ENCODE data around the gene CHP1.
"Not testable (repeated sequence)": the region's sequence is repeated elsewhere in the genome, so short reads cannot be mapped to it uniquely, and the experiment has no call there.

Gene CHP1

DNA sequence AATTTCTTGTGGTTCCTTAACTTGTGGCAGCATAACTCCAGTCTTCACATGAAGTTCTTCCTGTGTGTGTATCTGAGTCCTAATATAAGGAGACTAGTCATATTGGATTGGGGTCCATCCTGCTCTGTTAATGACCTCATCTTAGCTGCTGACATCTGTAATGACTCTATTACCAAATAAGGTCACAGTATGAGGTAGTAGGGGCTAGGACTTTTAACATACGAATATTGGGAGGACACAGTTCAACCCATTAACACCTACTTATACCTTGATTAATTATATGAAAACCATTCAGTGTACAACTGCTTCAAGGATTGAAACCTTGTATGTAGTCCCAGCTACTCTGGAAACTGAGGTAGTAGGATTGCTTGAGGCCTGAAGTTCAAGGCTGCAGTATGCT, 57.4 kb downstream of the CHP1 start:
- Histone ChIP-seq H3K4me2 (peak overlapping the region; percentile 89), H3K4me3 (no peak overlapping the region), H3K4me1 (peaks cover 62% of the 10 kb centered on the region), H3K27me3 (no peaks in the 10 kb centered on the region), H3K9me3 (no peaks in the 10 kb centered on the region), H4K20me1 (peaks cover 79% of the 10 kb centered on the region), H3K9ac (no peak overlapping the region), H3K27ac (no peak overlapping the region), H3K36me3 (peaks cover 79% of the 10 kb centered on the region)
- no peak for TF ChIP-seq Cebpa-rat (IDR thresholded peaks at IDR 0.05)

DNA sequence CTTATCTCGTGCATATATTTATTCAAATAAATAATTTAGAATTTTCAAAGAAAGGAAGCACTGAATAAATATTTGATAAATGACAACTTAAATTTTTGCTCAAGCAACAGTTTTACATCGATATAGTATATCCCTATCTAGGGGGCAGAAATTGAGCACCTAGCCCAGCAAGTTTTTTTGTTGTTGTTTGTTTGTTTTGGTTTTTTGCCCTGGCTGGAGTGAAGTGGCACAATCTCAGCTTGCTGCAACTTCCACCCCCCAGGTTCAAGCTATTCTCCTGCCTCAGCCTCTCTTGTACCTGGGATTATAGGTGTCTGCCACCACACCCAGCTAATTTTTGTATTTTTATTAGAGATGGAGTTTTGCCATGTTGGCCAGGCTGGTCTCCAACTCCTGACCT, 58.9 kb downstream of the CHP1 start:
- no peaks in the 10 kb centered on the region for H3K9me3 ChIP-seq
- no peak for TF ChIP-seq Cebpa-rat (IDR thresholded peaks at IDR 0.05)
- no peak overlapping the region for H3K9ac ChIP-seq
- no peak overlapping the region for H3K27ac ChIP-seq
- no peak overlapping the region for H3K4me2 ChIP-seq
- peaks cover 94% of the 10 kb centered on the region for H3K36me3 ChIP-seq
- no peak overlapping the region for H3K4me3 ChIP-seq
- H4K20me1 ChIP-seq, result peaks cover 94% of the 10 kb centered on the region
- peaks cover 61% of the 10 kb centered on the region for H3K4me1 ChIP-seq
- H3K27me3 ChIP-seq, result no peaks in the 10 kb centered on the region

DNA sequence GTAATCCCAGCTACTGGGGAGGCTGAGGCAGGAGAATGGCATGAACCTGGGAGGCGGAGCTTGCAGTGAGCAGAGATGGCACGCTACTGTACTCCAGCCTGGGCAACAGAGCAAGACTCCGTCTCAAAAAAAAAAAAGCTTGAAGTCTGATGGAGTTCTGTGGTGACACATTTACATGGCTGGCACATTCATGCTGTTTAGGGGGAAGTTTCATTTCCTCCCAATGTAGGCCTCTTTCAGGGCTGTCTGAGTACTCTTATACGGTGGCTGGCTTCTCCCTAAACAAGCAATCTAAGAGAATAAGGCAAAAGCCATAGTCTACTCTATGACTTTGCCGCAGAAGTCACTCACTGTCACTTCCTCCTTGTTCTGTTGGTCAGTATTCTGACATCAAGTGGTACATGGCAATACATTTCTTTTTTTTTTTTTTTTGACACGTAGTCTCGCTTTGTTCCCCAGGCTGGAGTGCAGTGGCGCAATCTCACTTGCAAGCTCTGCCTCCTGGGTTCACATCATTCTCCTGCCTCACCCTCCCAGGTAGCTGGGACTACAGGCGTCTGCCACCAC, 60.1 kb downstream of the CHP1 start:
- peaks cover 50% of the 10 kb centered on the region for H3K4me1 ChIP-seq
- no peak overlapping the region for H3K4me2 ChIP-seq
- peaks cover 94% of the 10 kb centered on the region for H4K20me1 ChIP-seq
- H3K27me3 ChIP-seq, result no peaks in the 10 kb centered on the region
- H3K36me3 ChIP-seq, result peaks cover 97% of the 10 kb centered on the region
- H3K9me3 ChIP-seq, result no peaks in the 10 kb centered on the region
- TF ChIP-seq Cebpa-rat (IDR thresholded peaks at IDR 0.05), result no peak
- H3K27ac ChIP-seq, result no peak overlapping the region
- H3K4me3 ChIP-seq, result no peak overlapping the region
- H3K9ac ChIP-seq, result no peak overlapping the region

DNA sequence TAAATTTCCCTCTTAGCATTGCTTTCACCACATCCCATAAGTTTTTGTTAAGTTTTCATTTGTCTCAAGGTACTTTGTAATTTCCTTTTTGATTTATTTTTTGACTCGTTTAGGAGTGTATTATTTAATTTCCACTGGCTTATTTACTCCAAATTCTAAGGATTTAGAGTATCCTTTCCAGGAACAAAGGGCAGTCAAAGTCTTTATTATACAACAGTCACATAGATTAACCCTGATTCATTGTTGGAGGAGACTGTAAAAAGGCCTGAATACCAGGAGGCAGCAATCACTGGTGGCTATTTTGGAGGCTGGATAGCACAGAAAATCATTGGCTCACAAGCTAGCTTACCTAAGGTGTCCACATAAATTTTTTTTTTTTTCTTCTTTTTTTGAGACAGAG, 61.5 kb downstream of the CHP1 start:
- TF ChIP-seq Cebpa-rat (IDR thresholded peaks at IDR 0.05), result no peak
- no peak overlapping the region for H3K4me3 ChIP-seq
- H3K36me3 ChIP-seq, result peaks cover 97% of the 10 kb centered on the region
- peaks cover 94% of the 10 kb centered on the region for H4K20me1 ChIP-seq
- no peaks in the 10 kb centered on the region for H3K9me3 ChIP-seq
- no peak overlapping the region for H3K9ac ChIP-seq
- H3K4me2 ChIP-seq, result no peak overlapping the region
- H3K27me3 ChIP-seq, result no peaks in the 10 kb centered on the region
- peaks cover 37% of the 10 kb centered on the region for H3K4me1 ChIP-seq
- H3K27ac ChIP-seq, result no peak overlapping the region

DNA sequence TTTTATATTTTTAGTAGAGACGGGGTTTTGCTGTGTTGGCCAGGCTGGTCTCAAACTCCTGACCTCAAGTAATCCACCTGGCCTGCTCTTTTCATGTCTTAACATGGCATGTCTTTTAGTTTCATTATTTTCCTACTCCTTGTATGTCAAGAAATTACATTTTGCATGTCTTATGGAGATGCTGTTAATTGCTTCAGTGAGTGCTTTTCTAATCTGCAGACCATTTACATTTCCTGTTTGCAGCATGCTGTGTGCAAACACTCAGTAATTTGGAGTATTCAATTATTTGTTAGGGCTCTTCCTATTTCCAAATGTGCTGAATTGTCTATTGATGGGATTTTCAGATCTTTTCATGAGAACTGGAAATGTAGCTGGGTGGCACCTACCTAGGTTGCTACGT, 70.1 kb downstream of the CHP1 start:
- not testable (repeated sequence) for H3K9me3 ChIP-seq, H3K27ac ChIP-seq, H3K9ac ChIP-seq, H3K4me2 ChIP-seq, H3K27me3 ChIP-seq, H3K4me3 ChIP-seq
- Histone ChIP-seq H3K4me1 (peaks cover 19% of the 10 kb centered on the region; the same call in 1 of the 2 replicates), H4K20me1 (peaks cover 95% of the 10 kb centered on the region), H3K36me3 (peaks cover 82% of the 10 kb centered on the region)

DNA sequence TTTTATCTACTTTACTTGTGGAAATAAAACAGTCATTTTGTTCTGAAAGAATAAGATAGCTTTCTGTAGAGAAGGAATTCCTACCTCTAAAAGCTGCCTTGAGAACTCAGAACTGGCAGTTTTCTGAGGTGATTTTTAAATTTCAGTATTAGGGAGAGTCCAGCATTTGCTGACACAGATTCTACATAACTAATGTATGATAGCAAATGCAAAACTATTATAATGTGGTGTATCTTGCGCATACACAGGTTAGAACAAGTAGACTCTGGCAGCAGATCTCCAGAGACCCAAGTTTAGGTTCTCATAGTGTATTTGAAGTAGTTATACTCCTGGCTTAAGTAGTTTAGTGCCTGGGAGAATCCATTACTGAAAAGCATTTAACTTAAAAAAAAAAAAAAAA, 70.5 kb downstream of the CHP1 start:
- H4K20me1 ChIP-seq, result peaks cover 95% of the 10 kb centered on the region
- H3K9me3 ChIP-seq, result no peaks in the 10 kb centered on the region
- H3K27ac ChIP-seq, result no peak overlapping the region
- H3K4me2 ChIP-seq, result no peak overlapping the region
- H3K36me3 ChIP-seq, result peaks cover 78% of the 10 kb centered on the region
- no peak for TF ChIP-seq Cebpa-rat (IDR thresholded peaks at IDR 0.05)
- H3K27me3 ChIP-seq, result no peaks in the 10 kb centered on the region
- no peak overlapping the region for H3K4me3 ChIP-seq
- peaks cover 19% of the 10 kb centered on the region; the same call in 1 of the 2 replicates for H3K4me1 ChIP-seq
- no peak overlapping the region for H3K9ac ChIP-seq

DNA sequence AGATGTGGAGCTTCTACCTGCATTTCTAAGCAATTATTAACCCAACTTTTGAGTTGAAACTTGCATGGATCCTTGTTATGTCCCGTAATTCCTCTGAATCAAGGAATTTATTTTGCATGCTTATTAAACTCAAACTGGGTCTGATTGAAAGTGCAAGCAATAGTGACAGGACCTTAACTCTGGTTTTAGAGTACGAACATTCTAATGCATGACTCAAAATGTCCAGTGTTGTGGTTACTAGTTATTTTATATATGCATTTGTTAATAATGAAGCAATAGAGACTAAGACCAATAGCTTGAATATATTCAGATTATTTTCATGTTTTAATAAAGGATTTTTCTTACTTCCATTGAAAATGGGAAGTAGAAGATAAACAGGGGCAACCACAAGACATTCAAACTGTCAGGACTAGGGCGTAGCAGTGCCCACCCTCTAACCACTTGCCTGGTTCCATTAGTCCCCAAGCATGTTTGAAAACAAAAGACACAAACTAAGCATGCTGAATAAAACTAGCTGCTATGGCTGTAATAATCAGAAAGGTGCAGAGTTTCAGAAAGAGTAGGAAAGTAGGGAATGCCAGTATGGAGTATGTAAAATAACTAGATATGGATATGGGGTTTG, 73.2 kb downstream of the CHP1 start:
- no peak overlapping the region for H3K4me2 ChIP-seq
- TF ChIP-seq Cebpa-rat (IDR thresholded peaks at IDR 0.05), result no peak
- H3K27ac ChIP-seq, result no peak overlapping the region

DNA sequence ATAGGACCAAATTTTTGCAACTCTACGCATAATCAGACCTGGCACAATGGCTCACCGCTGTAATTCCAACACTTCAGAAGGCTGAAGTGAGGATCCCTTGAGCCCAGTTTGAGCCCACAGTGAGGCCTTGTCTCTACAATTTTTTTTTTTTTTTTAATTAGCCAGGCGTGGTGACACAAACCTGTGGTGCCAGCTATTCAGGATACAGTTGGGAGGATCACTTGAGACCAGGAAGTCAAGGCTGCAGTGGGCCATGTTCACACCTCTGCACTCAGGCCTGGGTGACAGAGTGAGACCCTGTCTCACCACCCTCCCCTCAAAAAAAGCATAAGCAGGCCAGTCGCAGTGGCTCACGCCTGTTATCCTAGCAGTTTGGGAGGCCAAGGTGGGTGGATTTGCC, 76.6 kb downstream of the CHP1 start:
- peaks cover 77% of the 10 kb centered on the region for H3K36me3 ChIP-seq
- peaks cover 29% of the 10 kb centered on the region; the same call in 1 of the 2 replicates for H3K4me1 ChIP-seq
- peaks cover 43% of the 10 kb centered on the region for H4K20me1 ChIP-seq
- no peaks in the 10 kb centered on the region for H3K9me3 ChIP-seq
- no peak overlapping the region for H3K4me2 ChIP-seq
- no peak overlapping the region for H3K4me3 ChIP-seq
- H3K27me3 ChIP-seq, result no peaks in the 10 kb centered on the region
- no peak overlapping the region for H3K27ac ChIP-seq
- no peak overlapping the region for H3K9ac ChIP-seq
- TF ChIP-seq Cebpa-rat (IDR thresholded peaks at IDR 0.05), result no peak

More for the DNA sequence above, 73.2 kb downstream of the CHP1 start:
- H4K20me1 ChIP-seq, result peaks cover 75% of the 10 kb centered on the region
- peaks cover 75% of the 10 kb centered on the region for H3K36me3 ChIP-seq
- no peak overlapping the region for H3K9ac ChIP-seq
- H3K27me3 ChIP-seq, result no peaks in the 10 kb centered on the region
- H3K4me3 ChIP-seq, result no peak overlapping the region
- H3K4me1 ChIP-seq, result peaks cover 29% of the 10 kb centered on the region; the same call in 1 of the 2 replicates
- H3K9me3 ChIP-seq, result no peaks in the 10 kb centered on the region

DNA sequence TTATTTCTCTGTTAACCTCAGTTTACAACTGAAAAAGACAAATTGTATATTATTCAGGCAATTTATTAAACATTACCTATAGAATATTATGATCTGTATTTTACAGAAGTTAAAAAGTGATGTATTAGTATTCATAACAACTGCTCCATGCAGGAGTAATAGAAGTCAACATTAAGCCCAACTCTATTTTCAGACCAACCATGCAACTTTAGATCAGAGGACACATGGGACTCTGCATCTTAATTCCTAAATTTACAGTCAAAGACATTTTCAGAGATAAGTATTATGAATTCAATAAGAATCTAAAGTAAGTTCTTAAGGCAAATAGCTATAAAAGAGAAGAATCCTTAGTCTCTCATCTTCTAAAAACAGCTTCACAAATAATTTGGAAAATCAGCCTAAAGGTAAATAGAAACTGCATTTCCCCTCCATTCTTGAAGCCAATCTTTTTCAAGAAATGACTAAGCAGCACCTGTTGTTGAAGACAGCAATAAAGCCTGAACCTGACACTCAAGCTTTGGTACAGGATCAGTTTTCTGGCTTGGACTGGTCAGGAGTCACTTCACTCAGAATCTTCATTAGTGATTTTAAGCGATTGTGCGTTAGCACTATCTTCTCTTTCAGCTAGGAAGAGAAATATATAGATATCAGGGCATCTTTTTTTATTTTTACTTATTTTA, 78.3 kb downstream of the CHP1 start:
- Histone ChIP-seq H3K27me3 (no peaks in the 10 kb centered on the region), H3K4me3 (no peak overlapping the region), H3K27ac (no peak overlapping the region), H3K4me1 (peaks cover 20% of the 10 kb centered on the region; the same call in 1 of the 2 replicates), H3K9me3 (no peaks in the 10 kb centered on the region), H3K4me2 (no peak overlapping the region), H3K36me3 (peaks cover 80% of the 10 kb centered on the region), H4K20me1 (peaks cover 26% of the 10 kb centered on the region), H3K9ac (no peak overlapping the region)
- TF ChIP-seq Cebpa-rat (IDR thresholded peaks at IDR 0.05), result no peak

DNA sequence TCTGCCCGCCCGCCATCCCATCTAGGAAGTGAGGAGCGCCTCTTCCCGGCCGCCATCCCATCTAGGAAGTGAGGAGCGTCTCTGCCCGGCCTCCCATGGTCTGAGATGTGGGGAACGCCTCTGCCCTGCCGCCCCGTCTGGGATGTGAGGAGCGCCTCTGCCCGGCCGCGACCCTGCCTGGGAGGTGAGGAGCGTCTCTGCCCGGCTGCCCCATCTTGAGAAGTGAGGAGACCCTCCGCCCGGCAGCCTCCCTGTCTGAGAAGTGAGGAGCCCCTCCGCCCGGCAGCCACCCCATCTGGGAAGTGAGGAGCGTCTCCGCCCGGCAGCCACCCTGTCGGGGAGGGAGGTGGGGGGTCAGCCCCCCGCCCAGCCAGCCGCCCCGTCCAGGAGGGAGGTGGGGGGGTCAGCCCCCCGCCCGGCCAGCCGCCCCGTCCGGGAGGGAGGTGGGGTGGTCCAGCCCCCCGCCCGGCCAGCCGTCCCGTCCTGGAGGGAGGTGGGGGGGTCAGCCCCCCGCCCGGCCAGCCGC, 89.8 kb downstream of the CHP1 start:
- Histone ChIP-seq H3K36me3 (peaks cover 84% of the 10 kb centered on the region), H3K9me3 (peaks cover 25% of the 10 kb centered on the region)
- not testable (repeated sequence) for H3K4me2 ChIP-seq, H3K9ac ChIP-seq, H3K4me3 ChIP-seq, H3K4me1 ChIP-seq, H3K27me3 ChIP-seq, H4K20me1 ChIP-seq, H3K27ac ChIP-seq
